HG03159 (cell line): ENCODE data around the gene MSTN.
A peak's percentile ranks its signal among the peaks of the same experiment; 100 is the strongest.

Experiments used
- ATAC-seq: cut with Tn5 transposase; IDR thresholded peaks from one replicate; pipeline ENCODE4 v1.9.1; 2021; ENCODE audit warnings: mild to moderate bottlenecking, moderate library complexity; ENCODE audit not compliant: unreplicated experiment

Gene MSTN

DNA sequence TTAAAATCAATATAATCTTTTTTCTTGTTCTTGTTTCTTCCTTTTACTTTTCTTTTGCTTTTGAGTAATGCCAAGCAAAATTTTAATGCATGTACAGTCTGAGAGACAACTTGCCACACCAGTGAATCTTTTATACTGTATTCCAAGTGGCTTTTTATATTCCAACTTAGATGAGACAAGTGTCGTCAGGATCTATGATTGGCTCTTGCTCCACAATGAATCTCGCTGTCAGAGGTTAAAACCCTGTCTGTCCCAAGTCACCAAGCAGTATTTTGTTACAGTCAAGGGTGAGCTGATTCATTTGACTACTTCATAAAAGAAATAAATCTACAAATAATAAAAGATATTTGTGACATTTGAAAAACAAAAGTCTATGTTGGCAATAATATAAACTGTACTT, at the start of gene MSTN:
Gene MSTN (minus strand): TSS at position 129 of the 400 bp plus-strand sequence. CDS start 133 bp downstream, outside the sequence.
- ATAC-seq: no peak

DNA sequence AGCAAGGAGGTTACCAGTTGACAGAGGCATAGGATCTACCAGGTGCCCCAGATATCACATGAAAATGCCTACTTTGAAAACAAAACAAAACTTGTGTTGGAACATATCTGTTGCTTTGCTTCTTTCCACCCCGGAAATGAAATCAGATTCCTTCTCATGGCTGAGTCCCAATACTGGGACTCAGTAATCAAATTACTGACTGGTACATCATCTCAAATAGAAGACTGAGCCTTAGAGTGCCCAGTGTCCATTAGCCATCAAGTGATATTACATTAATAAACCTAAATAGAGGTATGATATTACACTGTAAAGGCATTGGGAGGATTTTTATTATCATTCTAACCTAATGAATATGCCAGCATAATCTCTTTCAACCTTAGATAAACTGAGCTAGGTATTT, 48.6 kb upstream of the MSTN start:
- no peak for ATAC-seq

DNA sequence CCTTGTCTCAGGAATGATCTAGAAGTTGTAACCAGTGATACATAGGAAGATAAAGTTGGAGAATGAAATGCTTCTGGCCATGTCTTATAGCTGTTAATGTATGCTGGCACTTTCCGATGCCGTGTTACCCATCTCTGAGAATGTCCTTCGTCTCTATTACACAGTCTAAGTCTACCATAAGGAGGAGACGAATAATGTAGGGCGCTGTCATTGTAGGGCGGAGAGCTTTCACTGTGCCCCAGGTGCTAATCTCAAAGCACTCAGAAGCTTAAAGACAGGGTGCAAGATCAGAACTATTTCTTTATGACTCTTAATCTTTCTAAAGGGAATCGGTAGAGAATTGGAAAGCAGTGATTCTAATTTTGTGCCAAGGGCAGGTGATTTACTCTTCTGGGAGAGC, 48.2 kb upstream of the MSTN start:
- no peak for ATAC-seq

DNA sequence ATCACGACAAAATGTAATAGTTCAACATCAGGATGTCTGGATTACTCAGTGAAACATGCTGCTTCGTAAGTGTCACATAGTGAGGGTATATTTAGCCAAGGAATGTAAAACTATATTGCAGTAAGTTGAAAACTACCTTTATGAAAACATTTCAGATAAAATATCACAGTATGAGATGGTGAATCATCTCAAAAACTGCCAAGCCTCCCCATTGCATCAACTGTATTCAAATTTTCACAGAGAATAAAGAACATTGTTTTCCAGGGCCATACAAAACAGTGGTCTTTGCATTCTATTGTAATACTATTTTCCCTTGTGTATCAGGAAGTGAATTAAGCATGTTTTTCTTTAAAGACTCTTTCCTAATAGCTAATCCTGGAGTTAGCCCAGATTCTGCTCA, 47.6 kb upstream of the MSTN start:
- ATAC-seq: no peak

DNA sequence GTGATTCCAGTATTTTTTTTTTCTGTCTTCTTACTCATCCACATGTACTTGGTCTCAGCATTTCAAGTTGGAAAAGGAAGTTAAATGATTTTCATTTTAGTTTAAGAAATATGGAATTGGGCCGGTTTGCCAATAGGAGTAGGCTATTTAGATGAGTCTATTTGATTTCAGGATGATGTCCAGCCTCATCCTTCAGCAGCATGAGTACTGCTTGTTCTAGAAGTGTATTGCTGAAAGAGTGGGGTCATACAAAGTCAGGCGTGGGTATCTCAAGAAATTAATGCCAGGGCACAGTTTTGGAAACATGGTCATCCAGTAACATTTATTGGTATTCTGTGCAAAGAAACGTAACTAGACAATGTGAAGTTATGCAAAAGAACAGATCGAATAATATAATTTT, 44.9 kb upstream of the MSTN start:
- ATAC-seq: no peak

DNA sequence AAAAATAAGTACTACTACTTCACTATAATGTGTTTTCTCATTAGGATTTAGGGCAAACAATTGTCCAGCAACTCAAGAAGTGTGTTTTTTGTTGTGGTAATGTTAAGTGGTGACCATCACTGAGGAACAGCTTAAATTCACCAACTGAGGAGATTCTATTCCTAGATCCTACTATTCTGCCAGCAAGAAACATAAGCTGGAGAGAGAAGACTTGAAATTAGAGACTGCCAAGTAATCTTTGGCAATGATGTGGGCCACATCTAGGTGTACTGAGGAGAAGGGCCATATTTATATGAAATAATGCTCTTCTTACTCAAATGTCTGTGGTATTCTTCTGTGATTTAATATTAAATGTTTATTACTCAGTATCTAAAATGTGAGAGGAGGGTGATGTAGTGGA, 44.3 kb upstream of the MSTN start:
- ATAC-seq: no peak

DNA sequence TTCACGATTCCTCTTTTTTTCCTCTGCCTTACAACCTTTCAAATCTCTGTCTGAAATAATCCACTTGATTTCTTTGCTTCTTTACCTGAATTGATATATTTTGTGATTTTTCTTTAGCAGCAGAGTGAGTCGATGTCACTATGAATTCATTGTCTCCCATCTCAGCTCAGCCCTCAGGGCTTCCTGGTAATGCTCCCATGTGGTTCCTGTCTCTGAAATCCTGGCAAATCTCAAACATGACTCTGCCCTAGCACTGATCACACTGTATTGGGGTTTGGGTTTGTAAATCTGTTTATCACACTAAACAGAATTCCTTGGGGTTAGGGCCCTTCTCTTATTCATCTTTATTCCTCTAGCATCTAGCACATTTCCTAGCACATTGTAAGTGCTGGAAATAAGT, 43.0 kb upstream of the MSTN start:
- no peak for ATAC-seq

DNA sequence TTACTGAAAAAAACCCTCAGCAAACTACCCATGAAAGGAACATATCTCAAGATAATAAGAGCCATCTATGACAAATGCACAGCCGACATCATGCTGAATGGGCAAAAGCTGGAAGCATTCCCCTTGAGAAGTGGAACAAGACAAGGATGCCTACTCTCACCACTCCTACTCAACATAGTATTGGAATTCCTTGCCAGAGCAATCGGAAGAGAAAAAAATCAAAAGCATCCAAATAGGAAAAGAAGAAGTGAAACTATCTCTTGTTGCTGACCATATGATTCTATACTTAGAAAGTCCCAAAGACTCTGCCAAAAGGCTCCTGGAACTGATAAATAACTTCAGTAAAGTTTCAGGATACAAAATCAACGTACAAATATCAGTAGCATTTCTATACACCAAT, 40.6 kb upstream of the MSTN start:
- no peak for ATAC-seq

DNA sequence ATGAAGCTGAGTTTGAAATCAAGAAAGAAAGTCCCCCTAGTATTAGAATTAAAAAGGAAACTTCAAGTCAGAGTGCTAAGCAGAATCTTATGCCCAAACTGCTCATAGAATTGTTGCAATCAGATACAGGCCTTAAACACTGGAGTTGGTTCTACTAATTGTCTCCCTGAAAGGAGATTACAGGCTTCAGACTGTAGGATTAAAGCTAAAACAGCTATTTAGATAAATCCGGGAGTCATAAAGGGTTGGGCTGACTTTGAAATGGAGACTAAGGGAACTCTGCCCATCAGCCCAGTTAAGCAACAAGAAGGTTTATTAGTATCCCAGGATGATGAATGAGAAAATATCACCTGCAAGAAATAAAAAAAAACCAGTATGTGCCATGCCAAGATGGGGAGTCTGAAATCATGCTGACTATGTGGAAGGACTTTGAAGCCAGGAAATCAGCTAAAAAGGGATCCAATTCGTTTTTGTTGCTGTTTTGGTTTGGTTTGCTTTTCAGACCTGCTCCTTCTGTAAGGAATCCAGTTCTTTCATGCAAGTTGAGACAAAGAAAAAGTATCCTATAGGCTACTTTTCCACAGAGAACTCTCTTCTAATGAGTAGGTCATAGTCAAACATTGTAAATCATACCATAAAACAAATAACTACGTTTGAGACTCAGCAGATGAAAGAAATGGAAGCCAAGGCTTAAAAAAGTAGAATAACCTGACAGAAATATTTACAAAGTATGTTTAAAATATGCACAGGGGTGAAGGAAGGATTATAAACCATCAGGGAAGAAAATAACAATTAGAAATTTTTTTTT, 37.6 kb upstream of the MSTN start:
- no peak for ATAC-seq

DNA sequence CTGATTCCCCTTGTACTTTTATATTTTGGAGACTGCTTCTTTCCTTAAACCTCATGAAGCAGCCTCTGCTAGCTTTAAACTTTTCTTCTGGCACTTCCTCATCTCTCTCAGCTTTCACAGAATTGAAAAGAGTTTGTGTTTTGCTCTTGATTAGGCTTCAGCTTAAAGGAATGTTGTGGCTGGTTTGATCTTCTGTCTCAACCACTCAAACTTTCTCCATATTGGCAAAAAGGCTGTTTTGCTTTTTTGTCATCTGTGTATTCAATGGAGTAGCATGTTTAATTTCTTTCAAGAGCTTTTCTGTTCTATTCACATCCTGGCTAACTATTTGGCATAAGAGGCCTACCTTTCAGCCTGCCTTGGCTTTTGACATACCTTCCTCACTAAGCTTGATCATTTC, 36.3 kb upstream of the MSTN start:
- ATAC-seq: no peak

DNA sequence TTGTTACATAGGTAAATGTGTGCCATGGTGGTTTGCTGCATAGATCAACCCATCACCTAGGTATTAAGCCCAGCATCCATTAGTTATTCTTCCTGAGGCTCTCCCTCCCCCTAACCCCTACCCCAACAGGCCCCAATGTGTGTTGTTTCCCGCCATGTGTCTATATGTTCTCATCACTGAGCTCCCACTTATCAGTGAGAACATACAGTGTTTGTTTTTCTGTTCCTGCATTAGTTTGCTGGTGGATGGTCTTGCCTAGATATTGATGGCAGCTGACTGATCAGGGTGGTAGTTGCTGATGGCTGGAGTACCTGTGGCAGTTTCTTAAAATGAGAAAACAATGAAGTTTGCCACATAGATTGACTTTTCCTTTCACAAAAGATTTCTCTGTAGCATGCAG, 34.6 kb upstream of the MSTN start:
- ATAC-seq: no peak

DNA sequence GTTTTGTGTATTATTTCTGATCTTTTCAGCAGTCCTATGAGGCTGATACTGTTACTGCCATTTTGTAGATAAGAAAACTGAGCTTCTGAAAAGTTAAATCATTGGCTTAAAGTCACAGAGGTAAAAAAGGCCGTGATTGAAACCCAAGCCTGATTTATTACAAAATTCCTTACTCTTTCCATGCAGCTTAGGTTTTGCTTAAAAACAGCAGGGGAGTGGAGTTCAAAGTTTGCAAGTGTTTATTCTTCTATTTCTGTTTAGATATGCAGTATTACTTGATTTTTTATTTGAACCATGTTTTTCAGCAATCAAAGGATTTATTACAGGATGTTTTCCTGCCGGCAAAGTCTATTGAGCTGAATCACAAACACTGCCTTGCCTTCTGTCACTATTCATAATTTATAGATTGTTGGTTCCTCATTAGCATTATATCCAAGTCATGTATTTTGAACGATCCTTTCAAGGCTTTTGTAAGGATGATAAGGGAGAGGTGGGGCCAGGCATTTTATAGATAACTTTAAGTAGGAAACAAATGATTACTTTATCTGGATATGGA, 31.9 kb upstream of the MSTN start:
- ATAC-seq: no peak

DNA sequence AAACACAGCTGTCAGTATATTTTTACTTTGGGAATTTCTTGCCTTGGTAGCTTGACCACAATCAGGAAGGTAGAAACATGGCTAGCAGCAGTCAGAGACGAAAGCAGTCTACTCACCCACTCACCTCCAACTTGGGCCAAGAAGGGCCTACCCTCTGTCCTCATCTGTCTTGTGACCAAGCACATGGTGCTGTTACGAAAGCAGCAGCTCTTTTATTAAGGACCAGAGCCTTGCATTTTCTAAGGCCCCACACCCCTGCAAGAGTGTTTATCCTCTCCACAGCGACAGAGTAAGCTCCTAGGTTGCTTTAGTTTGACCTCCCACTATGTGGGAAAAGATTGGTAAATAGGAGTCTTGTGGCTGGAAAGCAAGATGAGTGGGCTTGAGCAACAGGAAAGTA, 31.3 kb upstream of the MSTN start:
- no peak for ATAC-seq

DNA sequence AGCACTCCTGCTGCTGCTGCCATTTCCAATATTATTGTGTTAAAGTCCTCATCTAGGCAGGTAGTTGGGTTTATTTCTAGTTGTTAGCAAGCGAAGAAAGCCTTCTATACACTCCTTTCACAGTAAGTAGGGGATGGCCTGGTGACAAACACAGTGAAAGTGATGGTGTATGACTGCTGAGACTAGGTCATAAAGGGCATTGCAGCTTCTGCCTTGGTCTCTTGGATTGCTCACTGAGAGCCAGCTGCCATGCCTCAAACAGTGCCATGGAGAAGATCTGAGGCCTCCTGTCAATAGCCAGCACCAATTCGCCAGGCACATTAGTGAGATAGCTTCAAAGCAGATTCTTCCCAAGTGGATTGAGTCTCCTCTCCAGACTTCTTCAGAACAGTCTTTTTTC, 27.6 kb upstream of the MSTN start:
- no peak for ATAC-seq

DNA sequence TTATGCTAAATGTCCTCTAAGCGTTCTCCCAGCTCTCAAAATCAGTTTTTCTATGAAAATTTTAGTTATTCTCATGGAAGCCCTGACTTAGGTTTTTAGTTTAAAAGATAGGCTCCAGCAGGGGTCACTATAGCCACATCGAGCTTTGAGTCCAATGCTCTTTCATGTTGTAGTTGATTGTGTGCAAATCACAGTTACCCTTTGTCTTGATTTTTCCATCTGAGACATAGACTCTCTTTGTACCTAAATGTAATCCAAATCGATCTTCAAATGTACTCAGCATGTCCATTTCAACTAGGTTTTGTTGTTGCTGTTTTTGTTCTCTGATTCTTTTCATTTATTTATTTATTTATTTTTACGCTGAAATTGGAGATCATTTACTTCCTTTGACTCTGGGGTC, 26.4 kb upstream of the MSTN start:
- no peak for ATAC-seq

DNA sequence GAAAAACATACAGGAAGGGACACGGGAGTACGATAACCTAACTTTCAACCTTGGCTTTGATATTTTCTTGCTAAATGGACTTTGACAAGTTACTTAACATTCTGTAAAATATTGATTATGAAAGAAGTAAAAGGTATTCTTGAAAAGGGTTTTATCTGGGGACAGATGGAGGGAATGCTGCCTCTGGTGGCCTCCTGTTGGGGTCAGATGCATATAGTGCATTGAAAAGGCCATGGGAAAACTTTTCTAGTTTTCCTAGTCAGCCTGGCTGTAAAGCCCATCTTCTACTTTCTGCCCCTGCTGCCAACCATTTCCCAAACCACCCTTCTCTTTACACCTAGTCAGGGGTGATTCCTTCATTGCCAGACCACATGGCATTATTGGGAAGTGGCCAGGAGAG, 22.2 kb upstream of the MSTN start:
- ATAC-seq: no peak

DNA sequence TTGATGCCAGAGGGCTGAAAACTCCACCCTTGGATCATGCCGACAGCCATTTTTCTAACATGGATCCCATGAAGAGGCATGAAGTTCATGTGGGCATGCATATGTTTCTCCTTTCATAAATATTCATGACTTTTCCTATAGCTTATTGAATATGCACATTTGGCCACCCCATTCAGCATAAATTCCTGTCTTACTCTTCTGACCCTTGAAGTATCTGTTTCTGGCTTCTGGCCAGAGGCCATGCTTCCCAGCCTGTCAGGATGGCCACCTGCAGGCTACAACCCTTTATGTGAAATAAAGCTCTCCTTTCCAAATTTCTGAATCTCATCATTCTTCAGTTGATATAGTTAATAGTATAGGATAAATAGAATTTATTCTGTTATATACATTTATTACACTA, 19.6 kb upstream of the MSTN start:
- no peak for ATAC-seq

DNA sequence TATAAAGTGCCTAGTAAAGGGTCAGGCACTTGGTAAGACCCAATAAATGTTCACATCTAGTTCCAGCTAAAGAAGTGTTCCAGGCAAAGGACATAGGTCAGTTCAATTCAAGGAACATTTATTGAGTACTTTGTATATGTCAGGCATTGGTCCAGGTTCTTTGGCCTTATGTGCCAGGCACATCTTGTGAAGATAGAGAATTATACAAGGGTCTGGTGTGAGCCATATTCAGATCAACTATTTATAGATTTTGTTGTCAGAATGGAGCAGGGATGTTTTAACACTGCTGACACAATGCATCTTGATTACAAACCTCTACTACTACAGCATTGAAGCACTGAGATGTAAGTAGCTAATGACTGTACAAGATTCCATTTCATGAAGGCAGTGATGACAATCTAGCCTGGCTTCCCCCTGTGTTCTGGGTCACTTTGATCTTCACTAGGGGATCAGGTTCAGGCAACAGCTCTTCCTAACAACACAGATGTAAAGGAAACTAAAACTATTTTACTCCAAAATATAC, 18.1 kb upstream of the MSTN start:
- no peak for ATAC-seq

DNA sequence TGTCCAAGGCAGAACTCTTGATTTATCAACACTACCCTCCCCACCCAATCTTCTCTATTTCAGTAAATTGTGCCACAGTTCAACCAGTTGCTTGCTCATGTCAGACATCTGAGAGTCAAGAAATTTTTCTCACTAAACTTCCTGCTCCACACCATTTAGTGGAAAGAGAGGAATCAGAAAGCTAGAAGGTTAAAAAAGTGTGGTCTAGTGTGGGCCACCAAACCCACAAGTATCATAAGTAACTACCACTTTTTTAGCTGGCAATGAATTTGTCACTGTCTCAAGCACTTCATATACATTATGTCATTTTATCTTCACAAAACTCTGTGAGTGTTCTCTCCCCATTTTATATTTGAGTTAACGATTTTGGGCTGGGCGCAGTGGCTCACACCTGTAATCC, 16.6 kb upstream of the MSTN start:
- no peak for ATAC-seq

DNA sequence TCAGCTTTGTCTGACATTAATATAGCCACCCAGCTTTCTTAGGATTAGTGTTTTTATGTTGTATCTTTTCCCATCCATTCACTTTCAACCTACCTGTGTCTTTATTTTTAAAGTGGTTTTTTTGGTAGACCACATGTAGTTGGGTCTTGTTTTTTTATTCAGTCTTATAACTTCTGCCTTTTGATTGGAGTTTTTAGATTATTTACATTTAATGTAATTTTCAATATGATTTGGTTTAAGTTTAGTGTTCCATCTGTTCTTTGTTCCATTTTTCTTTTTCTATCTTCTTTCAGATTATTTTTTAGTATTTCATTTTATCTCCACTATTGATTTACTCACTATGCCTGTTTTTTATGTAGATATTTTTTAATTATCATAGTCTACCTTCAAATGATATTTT, 13.1 kb upstream of the MSTN start:
- ATAC-seq: no peak

DNA sequence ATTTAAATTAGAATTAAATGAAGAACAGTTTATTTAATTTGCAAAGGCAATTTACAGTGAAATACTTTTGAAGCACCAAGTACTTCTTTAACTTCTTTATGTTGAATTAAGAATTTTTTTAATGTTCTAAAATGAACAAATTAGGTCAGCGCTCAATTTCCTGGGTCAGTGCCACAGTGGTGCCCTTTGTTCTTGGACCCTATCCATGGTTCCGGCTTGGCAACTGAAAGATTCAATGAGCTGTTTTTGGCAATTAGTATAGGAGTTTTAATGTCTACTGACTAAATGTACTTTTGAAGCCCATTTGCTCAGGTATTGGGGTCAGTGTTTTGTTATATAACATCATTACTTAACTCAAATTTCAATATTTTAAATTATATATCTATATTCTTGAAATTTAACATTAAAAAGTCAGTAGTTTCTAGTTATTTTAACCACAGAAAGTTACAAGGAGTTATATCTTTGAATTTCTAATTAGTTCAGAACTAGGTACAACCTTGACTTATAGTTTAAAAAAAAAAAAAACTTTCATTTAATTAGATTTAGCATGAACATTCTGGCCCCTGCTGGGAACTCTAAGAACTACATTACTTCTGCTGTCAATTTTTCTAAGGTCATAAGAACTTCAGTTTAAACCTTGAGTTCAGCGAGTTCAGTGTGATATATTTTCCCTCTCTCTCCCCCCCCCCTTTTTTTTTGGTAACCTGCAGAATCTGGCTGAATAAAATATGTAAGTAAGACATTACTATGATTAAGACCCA, 7.6 kb upstream of the MSTN start:
- ATAC-seq: peak; percentile 81

DNA sequence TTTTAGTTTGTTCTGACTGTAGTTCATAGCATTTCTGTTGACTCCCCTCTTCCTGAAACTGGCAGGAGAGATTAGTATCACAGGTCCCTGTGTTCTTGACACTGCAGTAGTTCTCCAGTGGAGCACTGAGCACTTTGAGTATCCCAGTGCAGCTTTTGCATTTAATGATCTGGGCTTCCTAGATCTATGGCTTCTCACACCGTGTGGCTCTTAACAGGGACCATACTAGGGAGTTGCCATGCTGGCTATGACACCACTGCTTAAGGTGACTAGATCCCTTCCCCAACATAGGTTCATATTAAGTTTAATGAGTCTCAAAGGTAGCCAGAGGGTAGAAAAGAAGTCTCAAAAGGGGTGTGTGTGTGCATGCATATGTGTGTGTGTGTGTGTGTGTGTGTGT, 6.2 kb upstream of the MSTN start:
- no peak for ATAC-seq
